Aorta (tissue), 5 donors: ENCODE data around the gene GPR17. TPM values are rescaled to one million over a fixed set of nuclear protein-coding genes. Genes with fewer than 3 reads are reported as not detected.

Experiments
- ATAC-seq: fragments of 200-7000 bp; cut with Tn5 transposase; one replicate; pipeline ENCODE4 v1.9.1; 2022; ENCODE audit warnings: moderate library complexity; ENCODE audit not compliant: low FRiP score
- DNase-seq, 2 donors: peaks; one replicate each; pipeline ENCODE4 v3.0.0-alpha.2; 2020
- H3K27ac ChIP-seq, 2 donors: one replicate each; pipeline ENCODE4 v1.5.1; 2013; ENCODE audit warnings: low read length in 2 of 2, mild to moderate bottlenecking in 2 of 2, moderate library complexity in 2 of 2, control low read depth in 1 of 2, inconsistent platforms in 1 of 2, low read depth in 1 of 2
- H3K27me3 ChIP-seq, 2 donors: one replicate each; pipeline ENCODE4 v1.6.1; 2013; ENCODE audit warnings: control low read depth in 1 of 2, low read length in 1 of 2, mild to moderate bottlenecking in 1 of 2, moderate library complexity in 1 of 2; ENCODE audit not compliant: insufficient read depth in 2 of 2, control insufficient read depth in 1 of 2
- H3K36me3 ChIP-seq, 2 donors: one replicate each; pipeline ENCODE4 v1.6.1; 2013; ENCODE audit warnings: control low read depth in 1 of 2, low read length in 1 of 2, mild to moderate bottlenecking in 1 of 2; ENCODE audit not compliant: insufficient read depth in 2 of 2, control insufficient read depth in 1 of 2
- H3K4me1 ChIP-seq, 2 donors: one replicate each; pipeline ENCODE4 v1.6.1; 2013; ENCODE audit warnings: low read length in 2 of 2, control low read depth in 1 of 2, mild to moderate bottlenecking in 1 of 2, moderate library complexity in 1 of 2; ENCODE audit not compliant: insufficient read depth in 2 of 2, control insufficient read depth in 1 of 2
- H3K4me3 ChIP-seq, 2 donors: one replicate each; pipeline ENCODE4 v1.5.1; 2013; ENCODE audit warnings: low read length in 2 of 2, control low read depth in 1 of 2, mild to moderate bottlenecking in 1 of 2
- H3K9me3 ChIP-seq: one replicate; pipeline ENCODE4 v1.6.1; 2013; ENCODE audit warnings: mild to moderate bottlenecking, low read length; ENCODE audit not compliant: control insufficient read depth
- WGBS, 2 donors: extraction: QIAGEN DNeasy Blood & Tissue Kit; methylation state at CpG; one replicate each; pipeline ENCODE4 v1.1.7; 2013; 5-methylcytosine and 5-hydroxymethylcytosine counted together
- intact Hi-C, 2 donors: fragments of 100-400 bp; cut with DNase I; formaldehyde crosslinking; loops; one replicate each; pipeline versions ENCODE4 v1.14.2 to v1.15.0; 2022
- polyA plus RNA-seq, 2 donors: library from polyadenylated mRNA; stranded (reverse); fragments of 200-250 nt; gene quantifications; one replicate each; pipeline ENCODE4 v1.2.3, GENCODE V29; 2013
- total RNA-seq, 2 donors: library from RNA; stranded (reverse); fragmentation: NEBNext Ultra II Directional; extraction: Animal tissue kit (Norgen Biotek cat#: 25700); gene quantifications; one replicate each; pipeline ENCODE4 v1.2.1, GENCODE V29; 2021
- donor health status: healthy with polysubstance abuse.
- donor health status: Bipolar disorder and iron deficiency.
- donor health status: DM: no; HTN: no; CAD: no.
- donor health status: DM: no; HTN: no; CAD: no.
- donor health status: DM: yes; HTN: yes; CAD: no.

Gene GPR17
- total and polyA plus RNA-seq, 4 donors, result 0.16 to 3.7 (median 0.63) TPM; not detected in 1

DNA sequence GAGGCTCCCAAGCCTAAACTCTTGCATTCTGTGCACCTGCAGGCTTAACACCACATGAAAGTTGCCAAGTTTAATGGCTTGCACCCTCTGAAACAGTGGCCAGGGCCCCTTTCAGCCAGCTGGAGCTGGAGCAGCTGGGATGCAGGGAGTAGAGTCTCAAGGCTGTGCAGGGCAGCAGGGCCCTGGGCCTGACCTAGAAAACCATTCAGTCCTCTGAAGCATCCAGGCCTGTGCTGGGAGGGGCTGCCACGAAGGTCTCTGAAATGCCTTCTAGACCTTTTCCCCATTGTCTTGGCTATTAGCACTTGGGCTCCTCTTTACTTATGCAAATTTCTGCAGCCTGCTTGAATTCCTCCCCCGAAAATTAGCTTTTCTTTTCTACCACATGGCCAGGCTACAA is 44.7 kb downstream of the GPR17 start:
- H3K27ac ChIP-seq, result no peak overlapping the region
- DNase-seq, result no peak
- intact Hi-C loops, result loop anchor here in 1 of 2 donors (5.0 kb wide), 1 partner anchor 43 kb away; the partner anchor contains the start of gene GPR17
- no peak for ATAC-seq
- H3K27me3 ChIP-seq, result no peaks in the 10 kb centered on the region
- 97 to 100% methylated on average over 2 of the region's 2 CpGs for WGBS, 2 donors
- no peaks in the 10 kb centered on the region for H3K36me3 ChIP-seq
- no peak overlapping the region for H3K4me3 ChIP-seq
- H3K9me3 ChIP-seq, result no peaks in the 10 kb centered on the region
- H3K4me1 ChIP-seq, result no peaks in the 10 kb centered on the region

GRCh38 chr2:127694986-127695385 is 49.0 kb downstream of the GPR17 start:
- ATAC-seq, result peak; percentile 76
- peak overlapping the region in 1 of 2 donors; percentile 67 for H3K27ac ChIP-seq
- intact Hi-C loops, result loop anchor here (5.0 kb wide), 3 partner anchors 43 to 168 kb away; partner anchors contain the start of genes GPR17 (in 1 of the 2) and IWS1 (in 1 of the 2)

GRCh38 chr2:127695491-127696472 is 49.8 kb downstream of the GPR17 start:
- intact Hi-C loops, result loop anchor here (5.0 kb wide), 2 partner anchors 43 to 168 kb away; partner anchors contain the start of gene IWS1 (in 1 of the 2)
- Histone ChIP-seq H3K4me3 (no peak overlapping the region), H3K4me1 (no peaks in the 10 kb centered on the region), H3K27me3 (no peaks in the 10 kb centered on the region), H3K27ac (peak overlapping the region; percentile 47 to 60), H3K9me3 (no peaks in the 10 kb centered on the region), H3K36me3 (no peaks in the 10 kb centered on the region)
- peak; percentile 74 to 93 for DNase-seq
- ATAC-seq, result peak; percentile 83
- WGBS, 2 donors, result 15 to 17% methylated on average over 48 to 52 of the region's 52 CpGs

More at GRCh38 chr2:127694986-127695385, 49.0 kb downstream of the GPR17 start:
- DNase-seq, result peak in 1 of 2 donors; percentile 77
- WGBS, 2 donors, result 8 to 13% methylated on average over 9 of the region's 9 CpGs
- H3K4me1 ChIP-seq, result no peaks in the 10 kb centered on the region
- no peak overlapping the region for H3K4me3 ChIP-seq
- H3K36me3 ChIP-seq, result no peaks in the 10 kb centered on the region
- no peaks in the 10 kb centered on the region for H3K27me3 ChIP-seq
- no peaks in the 10 kb centered on the region for H3K9me3 ChIP-seq

GRCh38 chr2:127697482-127698180 is 51.7 kb downstream of the GPR17 start:
- H3K9me3 ChIP-seq, result no peaks in the 10 kb centered on the region
- no peak overlapping the region for H3K4me3 ChIP-seq
- ATAC-seq, result no peak
- DNase-seq, result no peak
- no peaks in the 10 kb centered on the region for H3K27me3 ChIP-seq
- H3K27ac ChIP-seq, result no peak overlapping the region
- intact Hi-C loops, result loop anchor here (5.0 kb wide), 2 partner anchors 45 to 170 kb away; partner anchors contain the start of gene IWS1 (in 1 of the 2)
- H3K4me1 ChIP-seq, result no peaks in the 10 kb centered on the region
- no peaks in the 10 kb centered on the region for H3K36me3 ChIP-seq
- whole genome bisulfite sequencing, 2 donors, result 93 to 94% methylated on average over 21 of the region's 21 CpGs

- no peak overlapping the region for H3K4me3 ChIP-seq
- 94 to 95% methylated on average over 27 of the region's 27 CpGs for WGBS, 2 donors
- H3K27me3 ChIP-seq, result no peaks in the 10 kb centered on the region
- no peaks in the 10 kb centered on the region for H3K9me3 ChIP-seq
- H3K4me1 ChIP-seq, result no peaks in the 10 kb centered on the region
- intact Hi-C loops, result loop anchor here (5.0 kb wide), 2 partner anchors 46 to 171 kb away; partner anchors contain the start of gene IWS1 (in 1 of the 2)
- DNase-seq (no peak), ATAC-seq (no peak)
- no peaks in the 10 kb centered on the region for H3K36me3 ChIP-seq
- H3K27ac ChIP-seq, result no peak overlapping the region
These were observed 52.8 kb downstream of the GPR17 start for GRCh38 chr2:127698553-127699355.

DNA sequence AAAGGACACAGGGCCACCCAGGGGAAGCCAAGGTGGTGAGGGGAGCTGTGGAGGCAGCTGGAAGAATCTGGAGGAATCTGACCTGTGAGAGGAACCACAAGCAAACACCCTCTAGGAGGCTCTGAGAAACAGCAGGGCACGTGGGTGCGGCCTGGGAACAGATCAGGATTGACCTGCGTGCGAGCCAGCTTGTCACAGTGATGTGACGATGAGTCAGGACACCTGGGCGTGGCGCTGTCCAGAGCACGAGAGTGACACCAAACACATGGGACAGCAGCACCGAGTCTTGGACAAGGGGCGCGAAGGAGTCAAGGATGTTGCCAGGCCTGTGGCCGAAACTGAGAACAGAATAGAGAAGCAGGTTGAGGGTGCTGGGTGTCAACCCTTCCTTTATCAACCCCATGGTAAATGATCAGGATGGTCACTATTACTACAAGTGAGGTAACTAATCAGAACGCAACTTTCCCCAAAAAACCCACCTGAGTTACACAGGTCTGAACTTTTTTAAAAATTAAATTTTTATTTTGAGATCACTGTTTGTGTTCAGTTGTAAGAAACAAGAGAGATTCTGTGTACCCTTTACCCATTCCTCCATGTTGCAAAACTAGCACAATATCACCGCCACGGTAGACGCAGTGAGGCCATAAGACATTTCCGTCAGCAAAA is 54.7 kb downstream of the GPR17 start:
- intact Hi-C loops, result no loop called here
- peak overlapping the region; percentile 52 to 89 for H3K4me3 ChIP-seq

GRCh38 chr2:127701193-127701650 is 55.3 kb downstream of the GPR17 start, which contains the start of gene SFT2D3:
Gene SFT2D3 (plus strand): TSS chr2:127701497. CDS start chr2:127701529, 32 bp downstream.
- Histone ChIP-seq H3K27me3 (no peaks in the 10 kb centered on the region), H3K4me3 (peak within 1 kb of the TSS; percentile 87 to 89), H3K36me3 (no peaks in the 10 kb centered on the region), H3K27ac (peak within 1 kb of the TSS; percentile 80 to 99), H3K4me1 (no peaks in the 10 kb centered on the region), H3K9me3 (no peaks in the 10 kb centered on the region)
- WGBS, 2 donors, result 0% methylated on average over 28 to 44 of the region's 44 CpGs
- intact Hi-C loops, result no loop called here
- DNase-seq, result peak; percentile 96 to 98
- ATAC-seq, result peak; percentile 93

More for the DNA sequence above, 54.7 kb downstream of the GPR17 start:
- H3K27ac ChIP-seq, result peak overlapping the region; percentile 32 to 99
- no peaks in the 10 kb centered on the region for H3K36me3 ChIP-seq
- no peaks in the 10 kb centered on the region for H3K9me3 ChIP-seq
- ATAC-seq (no peak), DNase-seq (peak in 1 of 2 donors; percentile 82)
- H3K27me3 ChIP-seq, result no peaks in the 10 kb centered on the region
- no peaks in the 10 kb centered on the region for H3K4me1 ChIP-seq
- WGBS, 2 donors, result 59 to 61% methylated on average over 17 of the region's 17 CpGs
